K562 (cell line): ENCODE data around the gene PDZD2. TPM values are rescaled to one million over a fixed set of nuclear protein-coding genes. Genes with fewer than 3 reads are reported as not detected.

ENCODE experiments used
- ATAC-seq: fragments of 200-7000 bp; cut with Tn5 transposase; 3 replicates; pipeline ENCODE4 v1.9.1; 2020; ENCODE audit warnings: moderate library complexity
- BruUV-seq: library from RNA; stranded (reverse); fragments of 400-500 nt; replicated peaks from 2 replicates; lab custom pipeline; 2021; lab: Mats Ljungman, UMichigan
- CTCF ChIA-PET: fragments of 300-600 bp; formaldehyde crosslinking; extraction: SDS; loops from one replicate; lab custom pipeline; 2021; ENCODE audit warnings: low intra/inter-chr PET ratio; lab: Yijun Ruan, JAX
- POLR2A ChIA-PET: fragments of 300-600, 350-650 bp; sonication (Branson Sonifier 250); formaldehyde crosslinking; extraction: SDS; loops from one replicate; lab custom pipeline; 2021; ENCODE audit warnings: antibody characterized with exemption, inconsistent platforms; lab: Yijun Ruan, JAX
- DNase-seq, 4 experiments: peaks; one replicate each; pipeline versions ENCODE4 v3.0.0 to v3.0.0-alpha.2; 2011 to 2018; ENCODE audit warnings: low spot score in 3 of 4, mixed read lengths in 3 of 4; ENCODE audit errors: extremely low read depth in 1 of 4
- FAIRE-seq: peaks from 2 replicates; lab custom pipeline; 2011; peaks lifted over from hg19 to GRCh38; lab: Jason Lieb, UNC
- H2AFZ ChIP-seq: 2 replicates; pipeline ENCODE4 v1.6.0; 2011; ENCODE audit warnings: low read depth, low read length, control low read depth, inconsistent platforms
- H3K27ac ChIP-seq: fragments of 200-600 bp; 3 replicates; pipeline ENCODE4 v1.8.0; 2011; ENCODE audit warnings: low read depth, mild to moderate bottlenecking, control low read depth, inconsistent platforms, low read length, moderate library complexity, mixed read lengths; ENCODE audit errors: extremely low read depth
- H3K27me3 ChIP-seq, 2 experiments: fragments of 300-600 bp in 1 of 2; 2 replicates in 1 of 2; 3 replicates in 1 of 2; pipeline versions ENCODE4 v1.6.0 to v1.8.0; 2011; ENCODE audit warnings: inconsistent platforms in 2 of 2, low read length in 2 of 2, mild to moderate bottlenecking in 1 of 2, mixed read lengths in 1 of 2, moderate library complexity in 1 of 2; ENCODE audit not compliant: control insufficient read depth in 2 of 2, insufficient read depth in 2 of 2
- H3K36me3 ChIP-seq: fragments of 300-600 bp; 3 replicates; pipeline ENCODE4 v1.8.0; 2011; ENCODE audit warnings: mild to moderate bottlenecking, low read length, inconsistent platforms; ENCODE audit not compliant: control insufficient read depth, insufficient read depth
- H3K4me1 ChIP-seq, 2 experiments: fragments of 200-600 bp in 1 of 2; replicated peaks in 1 of 2; 2 replicates in 1 of 2; 3 replicates in 1 of 2; pipeline versions ENCODE4 v1.5.1 to v1.8.0; 2011; ENCODE audit warnings: inconsistent platforms in 2 of 2, low read length in 2 of 2, mild to moderate bottlenecking in 1 of 2, mixed read lengths in 1 of 2, moderate library complexity in 1 of 2; ENCODE audit not compliant: control insufficient read depth in 2 of 2, insufficient read depth in 2 of 2
- H3K4me2 ChIP-seq: 2 replicates; pipeline ENCODE4 v1.6.1; 2011; ENCODE audit warnings: low read length, control low read depth, inconsistent platforms, mixed read lengths; ENCODE audit not compliant: insufficient read depth
- H3K4me3 ChIP-seq: fragments of 200-600 bp; sonication (generic), shearing (Covaris generic); 2 replicates; pipeline ENCODE4 v1.5.1; 2016; ENCODE audit warnings: control low read depth, inconsistent platforms
- H3K79me2 ChIP-seq: fragments of 200-600 bp; 3 replicates; pipeline ENCODE4 v1.8.0; 2011; ENCODE audit warnings: low read length, inconsistent platforms; ENCODE audit not compliant: control insufficient read depth, insufficient read depth
- H3K9ac ChIP-seq, 2 experiments: 2 replicates each; pipeline versions ENCODE4 v1.6.0 to v1.6.1; 2011; ENCODE audit warnings: low read depth in 2 of 2, low read length in 2 of 2, control low read depth in 1 of 2, inconsistent platforms in 1 of 2, mild to moderate bottlenecking in 1 of 2, mixed read lengths in 1 of 2; ENCODE audit not compliant: insufficient read depth in 1 of 2
- H3K9me1 ChIP-seq: one replicate; pipeline ENCODE4 v1.6.0; 2011; ENCODE audit warnings: inconsistent platforms, mild to moderate bottlenecking, low read length, moderate library complexity; ENCODE audit not compliant: control insufficient read depth, insufficient read depth
- H3K9me3 ChIP-seq: replicated peaks from 2 replicates; pipeline ENCODE4 v1.5.1; 2011; ENCODE audit warnings: low read depth, low read length, inconsistent platforms; ENCODE audit not compliant: control insufficient read depth, insufficient read depth
- H4K20me1 ChIP-seq: replicated peaks from 2 replicates; pipeline ENCODE4 v1.6.1; 2011; ENCODE audit warnings: low read length, inconsistent platforms, mixed read lengths; ENCODE audit not compliant: control insufficient read depth, insufficient read depth
- ATF1 ChIP-seq, 2 experiments: fragments of 450-650 bp in 1 of 2; IDR thresholded peaks; 2 replicates each; pipeline ENCODE4 v1.6.1; 2016; ENCODE audit warnings: missing compliant biosample characterization in 1 of 2, missing genetic modification characterization in 1 of 2
- EZH2 ChIP-seq: IDR thresholded peaks from 2 replicates; pipeline ENCODE4 v1.6.1; 2012; ENCODE audit warnings: low read depth, mild to moderate bottlenecking, inconsistent platforms, low read length, borderline replicate concordance
- HIVEP1 ChIP-seq: fragments of 250-450 bp; sonication (Bioruptor Pico); IDR thresholded peaks from 2 replicates; pipeline ENCODE4 v1.4.0; 2020; ENCODE audit warnings: mild to moderate bottlenecking
- HNRNPUL1 ChIP-seq: fragments of 200-400 bp; formaldehyde crosslinking; IDR thresholded peaks from 2 replicates; pipeline ENCODE4 v1.6.1; 2017; ENCODE audit warnings: low read length
- LARP7 ChIP-seq: fragments of 450-650 bp; IDR thresholded peaks from 2 replicates; pipeline ENCODE4 v1.6.1; 2016
- PCBP1 ChIP-seq: fragments of 200-400 bp; formaldehyde crosslinking; IDR thresholded peaks from 2 replicates; pipeline ENCODE4 v1.6.1; 2018; ENCODE audit warnings: mild to moderate bottlenecking, low read depth, low read length; ENCODE audit not compliant: poor library complexity, severe bottlenecking
- PHB2 ChIP-seq: fragments of 450-650 bp; IDR thresholded peaks from 2 replicates; pipeline ENCODE4 v1.6.1; 2017; ENCODE audit warnings: low read depth
- PTRF ChIP-seq: fragments of 450-650 bp; IDR thresholded peaks from 2 replicates; pipeline ENCODE4 v1.6.1; 2016; ENCODE audit warnings: mild to moderate bottlenecking, missing genetic modification characterization, missing compliant biosample characterization
- SP2 ChIP-seq: IDR thresholded peaks from 2 replicates; pipeline ENCODE4 v1.6.1; 2011; ENCODE audit warnings: mild to moderate bottlenecking, low read depth, low read length, moderate library complexity; ENCODE audit not compliant: poor library complexity, severe bottlenecking; ENCODE audit errors: extremely low read depth
- ZNF212 ChIP-seq: fragments of 450-650 bp; formaldehyde crosslinking; IDR thresholded peaks from 2 replicates; pipeline ENCODE4 v1.4.0; 2020; ENCODE audit warnings: mild to moderate bottlenecking
- ZNF551 ChIP-seq: fragments of 250-450 bp; sonication (Bioruptor Pico); IDR thresholded peaks from 2 replicates; pipeline ENCODE4 v1.5.0; 2021; ENCODE audit warnings: mild to moderate bottlenecking, moderate library complexity
- WGBS: fragments of 100-300 bp; shearing (Covaris generic); methylation state at CpG from one replicate; pipeline ENCODE4 v1.1.6; 2016; ENCODE audit warnings: low coverage, mixed read lengths; ENCODE audit not compliant: insufficient coverage; ENCODE audit errors: missing lambda C conversion rate; 5-methylcytosine and 5-hydroxymethylcytosine counted together
- in situ Hi-C: fragments of 300-500 bp; cut with MboI; formaldehyde crosslinking; loops from 4 replicates; pipeline ENCODE4 v1.15.0; 2018; ENCODE audit warnings: inconsistent platforms, mixed read lengths
- intact Hi-C: fragments of 100-400 bp; cut with micrococcal nuclease; formaldehyde crosslinking; loops from 2 replicates; pipeline ENCODE4 v1.14.2; 2022
- polyA plus RNA-seq, 8 experiments: library from polyadenylated mRNA; depleted of rRNA in 4 of 8; stranded (reverse) in 5 of 8; unstranded in 3 of 8; fragments of >200 nt; fragmentation: Nextera tagmentation in 2 of 8; fragmentation: Illumina TruSeq in 1 of 8; extraction: Ambion mirVana in 2 of 8; extraction: Trizol in 1 of 8; gene quantifications; 2 replicates each; pipeline versions ENCODE4 v1.2.1 to v1.2.3, GENCODE V29; 2011 to 2014; ENCODE audit warnings: inconsistent platforms in 1 of 8, missing spikeins in 1 of 8
- total RNA-seq, 7 experiments: library from RNA; depleted of rRNA in 6 of 7; stranded (reverse); fragments of >200 nt in 6 of 7; fragmentation: Illumina TruSeq in 2 of 7; extraction: Trizol in 2 of 7; gene quantifications; 2 replicates each; pipeline versions ENCODE4 v1.2.1 to v1.2.3, GENCODE V29; 2011 to 2021; ENCODE audit warnings: low replicate concordance in 1 of 7
- TF ChIP-seq, protein P1 (sequence below): fragments of 450-650 bp; formaldehyde crosslinking; IDR thresholded peaks from 2 replicates; pipeline ENCODE4 v1.4.0; 2020; ENCODE audit warnings: mild to moderate bottlenecking, moderate library complexity
- TF ChIP-seq, protein P2 (sequence below): fragments of 450-650 bp; IDR thresholded peaks from 2 replicates; pipeline ENCODE4 v1.6.1; 2016; ENCODE audit warnings: borderline replicate concordance

PDZD2 gene
- total and polyA plus RNA-seq, 9 of the 15 experiments (the other 6 are each of a cell fraction or from before 2014, with no cell fraction given) = 0.02 to 0.08 (median 0.04) TPM; not detected in 6

DNA sequence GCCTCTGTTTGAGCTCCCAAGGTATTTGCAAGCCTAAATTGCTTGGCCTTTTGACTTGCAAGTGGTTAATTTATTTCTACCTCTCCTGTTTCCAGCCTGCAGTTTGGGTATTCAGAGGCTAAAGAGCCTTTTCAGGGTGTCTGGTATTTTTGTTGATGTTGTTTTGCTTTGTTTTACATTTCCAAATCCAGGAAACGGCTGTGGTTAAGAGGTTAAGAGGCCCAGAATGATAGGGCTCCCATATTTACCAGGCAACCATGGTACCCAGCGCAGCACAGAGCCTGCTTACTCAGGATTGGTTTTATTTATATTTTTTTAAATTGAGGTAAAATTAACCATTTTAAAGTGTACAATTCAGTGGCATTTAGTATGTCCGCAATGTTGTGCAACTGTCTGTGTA lies 92.1 kb downstream of the PDZD2 start:
- no peak for ATAC-seq
- CTCF ChIA-PET = no interaction called here
- no peak overlapping the region for H3K27ac ChIP-seq
- H3K9me3 ChIP-seq = no peaks in the 10 kb centered on the region
- H3K4me1 ChIP-seq = no peaks in the 10 kb centered on the region
- no peak overlapping the region for H3K4me2 ChIP-seq
- no peak for DNase-seq
- intact Hi-C loops (no loop called here), in situ Hi-C loops (no loop called here)
- H2AFZ ChIP-seq = no peak overlapping the region
- H3K9ac ChIP-seq = no peak overlapping the region
- no peak overlapping the region for H3K4me3 ChIP-seq
- H4K20me1 ChIP-seq = peaks cover 3% of the 10 kb centered on the region; the same call in 1 of the 2 replicates
- no TSS peak for BruUV-seq
- H3K36me3 ChIP-seq = no peaks in the 10 kb centered on the region
- no peaks in the 10 kb centered on the region for H3K9me1 ChIP-seq
- POLR2A ChIA-PET = no interaction called here
- H3K79me2 ChIP-seq = no peaks in the 10 kb centered on the region
- H3K27me3 ChIP-seq = peaks cover 8 to 41% of the 10 kb centered on the region in 2 experiments; a peak in 4 of 5 replicates
- TF ChIP-seq HNRNPUL1 = no peak
- TF ChIP-seq ZNF212 (CRISPR knock-in tag) = no peak
- TF ChIP-seq HIVEP1 (CRISPR knock-in tag) = no peak
- TF ChIP-seq EZH2 = no peak
- TF ChIP-seq, protein P1, sequence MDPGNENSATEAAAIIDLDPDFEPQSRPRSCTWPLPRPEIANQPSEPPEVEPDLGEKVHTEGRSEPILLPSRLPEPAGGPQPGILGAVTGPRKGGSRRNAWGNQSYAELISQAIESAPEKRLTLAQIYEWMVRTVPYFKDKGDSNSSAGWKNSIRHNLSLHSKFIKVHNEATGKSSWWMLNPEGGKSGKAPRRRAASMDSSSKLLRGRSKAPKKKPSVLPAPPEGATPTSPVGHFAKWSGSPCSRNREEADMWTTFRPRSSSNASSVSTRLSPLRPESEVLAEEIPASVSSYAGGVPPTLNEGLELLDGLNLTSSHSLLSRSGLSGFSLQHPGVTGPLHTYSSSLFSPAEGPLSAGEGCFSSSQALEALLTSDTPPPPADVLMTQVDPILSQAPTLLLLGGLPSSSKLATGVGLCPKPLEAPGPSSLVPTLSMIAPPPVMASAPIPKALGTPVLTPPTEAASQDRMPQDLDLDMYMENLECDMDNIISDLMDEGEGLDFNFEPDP (CRISPR knock-in tag) = no peak
- no peak for TF ChIP-seq PCBP1
- TF ChIP-seq PHB2 = no peak
- TF ChIP-seq, protein P2, sequence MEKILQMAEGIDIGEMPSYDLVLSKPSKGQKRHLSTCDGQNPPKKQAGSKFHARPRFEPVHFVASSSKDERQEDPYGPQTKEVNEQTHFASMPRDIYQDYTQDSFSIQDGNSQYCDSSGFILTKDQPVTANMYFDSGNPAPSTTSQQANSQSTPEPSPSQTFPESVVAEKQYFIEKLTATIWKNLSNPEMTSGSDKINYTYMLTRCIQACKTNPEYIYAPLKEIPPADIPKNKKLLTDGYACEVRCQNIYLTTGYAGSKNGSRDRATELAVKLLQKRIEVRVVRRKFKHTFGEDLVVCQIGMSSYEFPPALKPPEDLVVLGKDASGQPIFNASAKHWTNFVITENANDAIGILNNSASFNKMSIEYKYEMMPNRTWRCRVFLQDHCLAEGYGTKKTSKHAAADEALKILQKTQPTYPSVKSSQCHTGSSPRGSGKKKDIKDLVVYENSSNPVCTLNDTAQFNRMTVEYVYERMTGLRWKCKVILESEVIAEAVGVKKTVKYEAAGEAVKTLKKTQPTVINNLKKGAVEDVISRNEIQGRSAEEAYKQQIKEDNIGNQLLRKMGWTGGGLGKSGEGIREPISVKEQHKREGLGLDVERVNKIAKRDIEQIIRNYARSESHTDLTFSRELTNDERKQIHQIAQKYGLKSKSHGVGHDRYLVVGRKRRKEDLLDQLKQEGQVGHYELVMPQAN = no peak
- TF ChIP-seq ZNF551 (CRISPR knock-in tag) = no peak
- TF ChIP-seq SP2 = no peak
- no peak for TF ChIP-seq LARP7
- TF ChIP-seq PTRF (tag) = no peak
- no peak for TF ChIP-seq ATF1 (CRISPR knock-in tag; IDR thresholded peaks at IDR 0.05)
- no peak for TF ChIP-seq ATF1 (tag; IDR thresholded peaks at IDR 0.05)
- no peak for FAIRE-seq
- 0% methylated on average over 3 of the region's 3 CpGs for WGBS
